Measurements from ENCODE around the gene HOMER2.

GRCh38 chr15:82803793-82804574 is 148.5 kb downstream of the HOMER2 start:
- TF ChIP-seq CTCF (IDR thresholded peaks at IDR 0.05) = no peak
- TF ChIP-seq POLR2AphosphoS5 (IDR thresholded peaks at IDR 0.05) = peak; percentile 32
- TF ChIP-seq POLR2A (IDR thresholded peaks at IDR 0.05) = no peak

All from prostate gland (tissue), 2 donors.